ENCODE data around the gene THOC1. TPM values are rescaled to one million over a fixed set of nuclear protein-coding genes. Genes with fewer than 3 reads are reported as not detected.

Gene THOC1
- polyA plus RNA-seq, 1 donor, result 47.4 TPM

DNA sequence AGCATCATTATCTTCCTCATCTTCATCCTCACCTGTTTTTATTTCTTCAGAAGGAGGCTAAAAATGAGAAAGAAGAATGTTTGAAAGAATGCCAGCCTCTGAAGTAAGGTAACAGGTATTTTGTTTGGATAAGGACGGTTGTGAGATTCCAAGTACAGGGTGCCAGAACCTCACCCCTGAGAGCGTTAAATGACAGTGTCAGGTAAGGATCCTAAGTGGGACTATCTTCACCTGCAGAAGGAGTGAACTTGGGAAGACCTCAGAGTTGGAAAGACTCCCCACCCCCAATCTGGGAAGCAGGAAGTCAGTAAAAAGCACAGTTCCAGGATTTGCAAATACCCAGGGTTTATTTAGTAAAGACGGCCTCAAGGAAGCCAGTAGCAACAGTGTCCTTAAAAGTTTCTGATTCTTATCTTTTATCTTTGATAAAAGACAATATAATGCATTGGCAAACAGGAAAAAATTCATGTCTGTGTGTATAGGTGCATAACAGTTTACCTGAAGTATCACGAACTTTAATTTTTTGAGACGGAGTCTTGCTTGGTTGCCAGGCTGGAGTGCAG lies 52.3 kb downstream of the THOC1 start:
- DNase-seq (ENCODE audit: low read depth), result no peak

DNA sequence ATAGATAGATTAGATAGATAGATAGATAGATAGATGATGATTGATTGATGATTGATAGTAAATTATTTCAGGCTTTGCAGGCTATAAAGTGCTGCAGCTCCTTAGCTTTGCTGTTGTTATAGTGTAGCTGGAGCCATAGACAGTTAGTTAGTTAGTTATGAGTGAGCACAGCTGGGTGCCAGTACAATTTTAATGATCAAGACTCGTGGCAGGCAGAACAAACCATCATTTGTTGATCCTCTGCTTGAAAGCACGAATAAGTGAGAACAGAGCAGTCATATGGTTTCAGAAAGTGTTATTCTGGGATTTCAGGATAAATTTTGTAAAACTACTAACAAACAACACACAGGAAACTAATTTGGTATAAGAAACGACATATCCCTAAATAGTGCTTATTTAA lies 53.9 kb downstream of the THOC1 start:
- no peak for DNase-seq (ENCODE audit: low read depth)

DNA sequence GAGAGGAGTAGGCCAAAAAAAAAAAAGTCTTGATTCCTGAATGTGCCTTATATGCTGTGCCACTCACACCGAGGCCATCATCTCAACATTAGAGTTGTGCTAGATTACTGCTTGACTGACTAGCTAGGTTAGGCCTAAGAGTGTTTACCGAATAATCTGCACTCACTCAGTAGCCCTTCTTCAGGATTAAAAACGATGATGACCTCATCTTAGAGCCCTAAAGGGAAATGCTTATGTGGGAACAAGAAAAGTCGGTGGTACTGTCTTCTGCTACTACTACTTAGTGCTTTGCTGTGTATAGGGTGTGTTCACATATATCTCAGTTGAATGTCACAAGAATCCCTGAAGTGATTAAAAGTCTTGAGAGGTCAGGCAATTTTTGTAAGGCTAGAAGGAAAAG lies 54.3 kb downstream of the THOC1 start:
- DNase-seq (ENCODE audit: low read depth), result no peak

DNA sequence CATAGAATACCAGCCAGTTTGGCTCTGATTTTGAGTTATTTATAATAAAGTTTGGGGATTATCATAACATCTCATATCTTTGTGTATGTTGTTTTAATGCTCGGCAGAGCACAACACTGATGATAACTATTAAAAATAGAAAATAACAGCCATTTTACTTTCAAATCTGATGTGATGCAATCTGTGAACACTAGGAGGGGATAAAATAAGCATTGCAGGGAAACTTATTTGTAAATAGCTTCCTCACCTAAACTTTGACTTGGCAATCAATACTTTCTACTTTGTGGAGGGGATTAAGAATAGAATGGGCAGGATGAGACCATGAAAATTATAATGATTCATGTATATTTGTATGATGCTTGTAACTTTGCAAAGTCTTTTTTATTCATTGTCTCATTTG lies 55.1 kb downstream of the THOC1 start:
- no peak for DNase-seq (ENCODE audit: low read depth)

DNA sequence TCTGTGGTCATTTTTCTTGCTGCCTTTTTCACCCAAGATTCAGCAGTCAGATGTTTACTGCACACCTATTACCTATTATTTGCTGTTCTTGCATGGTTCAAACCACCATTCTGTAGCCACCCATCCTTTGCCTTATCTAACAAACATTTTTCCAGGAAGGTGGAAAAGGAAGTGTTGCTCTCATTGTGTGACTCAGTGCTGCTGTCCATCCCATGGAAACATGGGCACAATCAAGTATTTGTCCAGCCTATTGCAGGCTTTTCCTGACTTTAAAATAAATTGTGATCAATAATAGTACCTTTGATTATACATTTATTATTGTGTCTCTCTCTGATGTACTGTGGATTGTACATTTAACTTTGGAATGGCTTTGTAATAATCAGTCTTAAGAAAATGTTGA lies 56.3 kb downstream of the THOC1 start:
- DNase-seq (ENCODE audit: low read depth), result no peak

GRCh38 chr18:210733-211132 lies 57.1 kb downstream of the THOC1 start:
- no peak for DNase-seq (ENCODE audit: low read depth)

- DNase-seq (ENCODE audit: low read depth), result no peak
Observed at GRCh38 chr18:210075-210474, 57.8 kb downstream of the THOC1 start.

DNA sequence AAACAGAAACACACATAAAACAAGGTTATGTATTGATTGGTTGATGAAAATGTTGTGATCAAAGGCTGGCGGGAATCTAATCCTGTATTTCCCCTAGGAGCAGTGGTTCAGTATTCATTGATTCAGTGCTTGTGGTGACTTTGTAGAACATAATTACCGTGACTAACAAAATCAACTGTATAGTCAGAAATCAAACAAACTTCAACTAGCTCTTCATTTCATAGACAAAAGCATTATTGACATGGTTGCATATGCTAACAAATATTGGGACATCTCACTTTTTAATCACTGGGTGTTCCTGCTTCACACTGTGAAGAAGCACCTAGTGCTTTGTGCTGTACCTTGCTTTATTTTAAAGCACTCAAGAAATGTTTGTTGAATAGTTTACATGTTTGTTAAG lies 68.1 kb downstream of the THOC1 start:
- DNase-seq (ENCODE audit: low read depth), result no peak

DNA sequence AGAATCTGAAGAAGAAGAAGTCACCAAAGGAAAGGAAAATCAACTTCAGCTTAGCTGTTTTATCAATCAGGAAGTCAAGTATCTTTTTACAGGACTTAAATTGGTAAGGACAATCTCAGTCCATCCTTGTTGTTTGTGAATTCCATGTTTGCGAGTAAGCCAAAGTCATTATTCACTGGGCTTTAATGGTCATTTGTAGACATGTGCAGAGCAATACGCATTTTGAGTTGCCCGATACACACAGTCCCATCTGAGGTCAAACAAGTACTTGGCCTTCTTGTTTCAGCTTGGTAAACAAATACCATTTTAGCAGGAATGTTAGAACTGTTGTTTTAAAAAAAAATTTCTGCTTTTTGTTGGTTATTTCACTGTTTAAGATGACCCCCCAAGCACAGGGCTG lies 68.6 kb downstream of the THOC1 start:
- no peak for DNase-seq (ENCODE audit: low read depth)

GRCh38 chr18:195651-196050 lies 72.2 kb downstream of the THOC1 start:
- DNase-seq (ENCODE audit: low read depth), result no peak

DNA sequence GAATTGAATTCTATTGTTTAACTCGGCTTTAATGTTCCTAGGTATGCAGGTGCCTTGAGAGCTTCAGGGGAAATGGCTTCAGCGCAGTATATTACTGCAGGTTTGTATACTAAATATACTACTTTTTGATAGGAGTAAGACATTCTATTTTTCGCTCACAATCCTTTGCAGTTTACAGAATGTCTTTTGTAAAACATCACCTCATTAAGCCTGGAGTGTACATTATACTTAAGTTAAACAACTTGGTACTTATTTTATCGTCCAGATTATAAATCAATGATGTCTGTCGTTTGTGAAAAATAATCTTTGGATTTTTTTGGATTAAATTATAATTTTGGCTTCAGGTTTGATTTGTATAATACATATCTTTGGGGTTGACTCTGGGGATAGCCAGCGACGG lies 75.0 kb downstream of the THOC1 start:
- DNase-seq (ENCODE audit: low read depth), result no peak

GRCh38 chr18:191725-192124 lies 76.1 kb downstream of the THOC1 start:
- DNase-seq (ENCODE audit: low read depth), result no peak

GRCh38 chr18:189254-189653 lies 78.6 kb downstream of the THOC1 start:
- no peak for DNase-seq (ENCODE audit: low read depth)

DNA sequence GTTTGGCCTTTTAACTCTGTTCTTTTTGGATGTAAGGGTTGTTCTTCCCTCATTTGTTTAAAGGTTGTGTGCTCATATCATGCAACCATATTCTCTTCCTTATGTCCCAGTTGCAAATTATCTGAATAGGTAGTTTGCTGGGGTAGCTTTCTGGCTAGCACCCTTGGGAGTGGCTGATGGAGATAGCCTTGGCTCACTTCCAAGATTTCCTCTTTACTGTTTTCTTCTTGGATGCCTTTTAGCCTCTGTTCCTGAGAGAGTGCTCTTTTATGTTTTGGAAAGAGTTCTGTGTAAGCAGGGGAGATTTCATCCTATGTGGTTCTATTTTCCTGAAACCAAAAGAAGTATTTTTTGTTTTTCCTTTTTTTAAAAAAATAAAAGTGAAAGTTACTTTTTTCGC lies 84.1 kb downstream of the THOC1 start:
- no peak for DNase-seq (ENCODE audit: low read depth)

DNA sequence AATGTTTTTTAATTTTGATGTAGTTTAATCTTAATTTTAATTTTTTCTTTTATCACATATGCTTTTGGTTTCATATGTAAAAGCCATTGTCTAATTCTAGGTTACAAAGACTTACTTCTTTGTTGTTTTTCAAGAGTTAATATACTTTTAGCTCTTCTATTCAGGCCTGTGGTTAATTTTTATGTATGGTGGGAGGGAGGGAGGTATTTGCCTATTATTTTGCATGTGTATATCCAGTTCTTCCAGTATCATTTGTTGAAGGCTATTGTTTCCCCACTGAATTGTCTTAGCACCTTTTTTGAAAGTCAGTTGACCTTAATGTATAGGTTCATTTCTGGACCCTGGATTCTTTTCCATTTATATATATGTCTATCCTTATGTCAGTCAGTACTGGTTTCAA lies 86.1 kb downstream of the THOC1 start:
- no peak for DNase-seq (ENCODE audit: low read depth)

DNA sequence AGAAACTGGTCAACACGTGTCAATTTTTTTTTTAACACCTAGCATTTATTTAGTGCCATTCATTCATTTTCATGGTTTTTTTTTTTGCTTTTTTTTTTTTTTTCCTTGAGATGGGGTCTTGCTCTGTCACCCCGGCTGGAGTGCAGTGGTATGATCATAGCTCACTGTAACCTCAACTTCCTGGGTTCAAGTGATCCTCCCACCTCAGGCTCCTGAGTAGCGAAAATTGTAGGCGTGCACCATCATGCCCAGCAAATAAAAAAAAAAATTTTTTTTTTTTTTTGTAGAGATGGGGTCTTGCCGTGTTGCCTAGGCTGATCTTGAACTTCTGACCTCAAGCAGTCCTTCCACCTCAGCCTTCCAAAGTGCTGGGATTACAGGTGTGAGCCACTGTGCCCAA lies 88.3 kb downstream of the THOC1 start:
- DNase-seq (ENCODE audit: low read depth), result no peak

DNA sequence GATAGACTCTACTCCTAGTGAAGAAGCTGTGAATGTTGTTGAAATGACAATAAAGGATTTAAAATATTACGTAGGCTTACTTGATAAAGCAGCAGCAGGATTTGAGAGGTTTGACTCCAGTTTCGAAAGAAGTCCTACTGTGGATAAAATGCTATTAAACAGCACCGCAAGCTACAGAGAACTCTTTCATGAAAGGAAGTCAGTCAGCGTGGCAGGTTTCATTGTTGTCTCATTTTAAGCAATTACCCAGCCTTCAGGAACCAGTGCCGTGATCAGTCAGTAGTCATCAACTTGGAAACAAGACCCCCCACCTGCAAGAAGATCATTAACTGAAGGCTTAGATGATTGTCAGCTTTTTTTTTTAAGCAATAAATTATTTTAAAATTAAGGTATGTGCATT lies 95.5 kb downstream of the THOC1 start:
- no peak for DNase-seq (ENCODE audit: low read depth)

Other genes with a start within 250 kb of the THOC1 start
- gene TUBB8B, start 218.4 kb downstream of the THOC1 start, polyA plus RNA-seq (ENCODE audit: insufficient read length), result not detected
- 60.2 TPM for gene USP14, start 109.5 kb downstream of the THOC1 start, polyA plus RNA-seq (ENCODE audit: insufficient read length)
- gene COLEC12, start 232.7 kb upstream of the THOC1 start, polyA plus RNA-seq (ENCODE audit: insufficient read length), result 38.7 TPM